Nephron progenitor cell (in vitro differentiated cells): ENCODE results near the gene PUS1.

Experiments used
- DNase-seq: peaks from one replicate; pipeline ENCODE4 v3.0.0; 2021
- H3K27ac Mint-ChIP-seq: 2 replicates; pipeline ENCODE4 v1.8.0; 2021; ENCODE audit warnings: mild to moderate bottlenecking, moderate library complexity, mixed read lengths
- H3K27me3 Mint-ChIP-seq: 2 replicates; pipeline ENCODE4 v1.8.0; 2021; ENCODE audit warnings: mild to moderate bottlenecking, low read depth, mixed read lengths; ENCODE audit not compliant: poor library complexity
- H3K36me3 Mint-ChIP-seq: 2 replicates; pipeline ENCODE4 v1.8.0; 2021; ENCODE audit warnings: low read depth, mixed read lengths
- H3K4me1 Mint-ChIP-seq: 2 replicates; pipeline ENCODE4 v1.8.0; 2021; ENCODE audit warnings: mixed read lengths
- H3K4me3 Mint-ChIP-seq: 2 replicates; pipeline ENCODE4 v1.8.0; 2021; ENCODE audit warnings: mild to moderate bottlenecking, moderate library complexity, mixed read lengths
- H3K9me3 Mint-ChIP-seq: 2 replicates; pipeline ENCODE4 v1.8.0; 2021; ENCODE audit warnings: mild to moderate bottlenecking, moderate library complexity, mixed read lengths
- CTCF ChIP-seq: fragments of 200-600 bp; sonication (generic); IDR thresholded peaks from 2 replicates; pipeline ENCODE4 v1.5.0; 2021; ENCODE audit warnings: antibody characterized with exemption

PUS1 gene

DNA sequence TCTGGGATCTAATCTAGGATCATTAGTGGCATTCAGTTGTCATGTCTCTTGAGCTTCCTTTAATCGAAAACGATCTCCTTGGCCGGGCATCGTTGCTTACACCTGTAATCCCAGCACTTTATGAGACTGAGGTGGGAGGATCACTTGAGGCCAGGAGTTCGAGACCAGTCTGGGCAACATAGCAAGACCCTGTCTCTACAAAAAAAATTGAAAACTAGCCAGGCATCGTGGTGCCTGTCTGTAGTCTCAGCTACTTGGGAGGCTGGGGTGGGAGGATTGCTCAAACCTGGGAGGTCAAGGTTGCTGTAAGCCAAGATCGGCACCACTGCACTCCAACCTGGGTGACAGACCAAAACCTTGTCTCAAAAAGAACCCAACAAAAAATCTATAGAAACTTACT lies 9.0 kb downstream of the PUS1 start:
- H3K4me3 Mint-ChIP-seq: no peak overlapping the region
- peak overlapping the region; percentile 62 for H3K27ac Mint-ChIP-seq
- H3K27me3 Mint-ChIP-seq: no peaks in the 10 kb centered on the region
- peaks cover 57% of the 10 kb centered on the region for H3K36me3 Mint-ChIP-seq
- H3K9me3 Mint-ChIP-seq: no peaks in the 10 kb centered on the region
- H3K4me1 Mint-ChIP-seq: no peaks in the 10 kb centered on the region
- DNase-seq: no peak
- no peak for TF ChIP-seq CTCF

DNA sequence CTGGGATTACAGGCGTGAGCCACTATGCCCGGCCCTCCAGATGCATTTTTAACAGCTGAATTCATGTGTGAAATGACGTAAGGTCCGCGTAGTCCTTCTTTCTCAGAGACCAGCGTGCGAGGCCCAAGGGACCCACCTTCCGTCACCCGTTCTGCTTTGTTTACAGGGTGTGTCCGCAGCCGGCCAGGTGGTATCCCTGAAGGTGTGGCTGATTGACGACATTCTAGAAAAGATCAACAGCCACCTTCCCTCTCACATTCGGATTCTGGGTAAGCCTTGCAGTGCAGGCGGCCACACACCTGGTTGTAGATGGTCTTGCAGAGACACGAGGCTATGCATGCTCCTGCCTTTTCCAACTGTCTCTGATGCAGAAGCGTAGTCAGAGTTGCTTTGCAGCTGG lies 9.9 kb downstream of the PUS1 start:
- H3K4me1 Mint-ChIP-seq: no peaks in the 10 kb centered on the region
- DNase-seq: no peak
- no peak overlapping the region for H3K4me3 Mint-ChIP-seq
- TF ChIP-seq CTCF: no peak
- H3K27ac Mint-ChIP-seq: no peak overlapping the region
- H3K9me3 Mint-ChIP-seq: no peaks in the 10 kb centered on the region
- peaks cover 59% of the 10 kb centered on the region for H3K36me3 Mint-ChIP-seq
- no peaks in the 10 kb centered on the region for H3K27me3 Mint-ChIP-seq

- H3K4me3 Mint-ChIP-seq: no peak overlapping the region
- peaks cover 63% of the 10 kb centered on the region for H3K36me3 Mint-ChIP-seq
- H3K4me1 Mint-ChIP-seq: no peaks in the 10 kb centered on the region
- DNase-seq: no peak
- no peaks in the 10 kb centered on the region for H3K27me3 Mint-ChIP-seq
- no peaks in the 10 kb centered on the region for H3K9me3 Mint-ChIP-seq
- H3K27ac Mint-ChIP-seq: peak overlapping the region; percentile 84
- no peak for TF ChIP-seq CTCF
Observed at GRCh38 chr12:131940141-131940547, 11.1 kb downstream of the PUS1 start.

- Mint-ChIP-seq H3K4me1 (no peaks in the 10 kb centered on the region), H3K4me3 (no peak overlapping the region), H3K27me3 (no peaks in the 10 kb centered on the region), H3K9me3 (no peaks in the 10 kb centered on the region), H3K36me3 (peaks cover 57% of the 10 kb centered on the region), H3K27ac (no peak overlapping the region)
- no peak for TF ChIP-seq CTCF
- no peak for DNase-seq
Observed at GRCh38 chr12:131941116-131941986, 12.3 kb downstream of the PUS1 start.

DNA sequence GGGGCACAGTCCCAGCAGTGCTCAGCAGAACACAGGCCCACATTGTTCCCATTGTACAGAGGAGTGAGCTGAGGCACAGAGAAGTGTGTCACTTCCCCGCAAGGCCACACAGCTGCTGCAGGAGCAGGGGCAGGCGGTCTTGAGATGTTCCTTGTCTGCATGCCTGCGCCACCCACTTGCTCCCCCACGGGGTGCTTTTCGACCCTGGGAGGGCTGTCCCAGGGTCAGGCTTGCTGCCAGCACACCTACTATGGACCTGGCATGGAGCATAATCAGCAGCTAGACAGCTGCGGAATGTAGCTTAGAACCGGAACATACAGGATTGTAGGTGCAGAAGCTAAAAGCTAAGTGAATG lies 12.9 kb downstream of the PUS1 start:
- peaks cover under 1% of the 10 kb centered on the region for H3K27me3 Mint-ChIP-seq

More for the DNA sequence above, 12.9 kb downstream of the PUS1 start:
- no peaks in the 10 kb centered on the region for H3K4me1 Mint-ChIP-seq
- H3K4me3 Mint-ChIP-seq: no peak overlapping the region
- no peak for TF ChIP-seq CTCF
- no peaks in the 10 kb centered on the region for H3K9me3 Mint-ChIP-seq
- H3K27ac Mint-ChIP-seq: no peak overlapping the region
- no peak for DNase-seq
- peaks cover 53% of the 10 kb centered on the region for H3K36me3 Mint-ChIP-seq
